Activated B cell treated with CpG ODN at 0.5 μM for 24 hours (primary cell): ENCODE results near the gene SIAH3. TPM values are rescaled to one million over a fixed set of nuclear protein-coding genes. Genes with fewer than 3 reads are reported as not detected.

ENCODE experiments used
- ATAC-seq: fragments of 200-7000 bp; cut with Tn5 transposase; one replicate; pipeline ENCODE4 v1.10.0; 2021; ENCODE audit warnings: low read depth, mild to moderate bottlenecking, moderate library complexity
- CTCF ChIA-PET: fragments of 350-600 bp; sonication (Branson Sonifier 250); formaldehyde crosslinking; loops from one replicate; lab custom pipeline; 2021; ENCODE audit warnings: antibody characterized with exemption; lab: Charles Lee
- POLR2A ChIA-PET: fragments of 350-600 bp; sonication (Branson Sonifier 250); formaldehyde crosslinking; loops from one replicate; lab custom pipeline; 2021; ENCODE audit warnings: antibody characterized with exemption; lab: Charles Lee
- DNase-seq: peaks from one replicate; pipeline ENCODE4 v3.0.0; 2022
- H3K27ac Mint-ChIP-seq: one replicate; pipeline ENCODE4 v1.8.0; 2020; ENCODE audit warnings: mixed read lengths
- H3K27me3 Mint-ChIP-seq: one replicate; pipeline ENCODE4 v1.8.0; 2021; ENCODE audit warnings: mixed read lengths
- H3K36me3 Mint-ChIP-seq: one replicate; pipeline ENCODE4 v1.8.0; 2021; ENCODE audit warnings: low read depth, mixed read lengths
- H3K4me1 Mint-ChIP-seq: one replicate; pipeline ENCODE4 v1.8.0; 2021; ENCODE audit warnings: mixed read lengths
- H3K4me3 Mint-ChIP-seq: one replicate; pipeline ENCODE4 v1.8.0; 2020; ENCODE audit warnings: mild to moderate bottlenecking, mixed read lengths
- H3K9me3 Mint-ChIP-seq: one replicate; pipeline ENCODE4 v1.8.0; 2020; ENCODE audit warnings: mixed read lengths
- CTCF ChIP-seq: fragments of 200-600 bp; IDR thresholded peaks from one replicate; pipeline ENCODE4 v1.8.0; 2022; ENCODE audit warnings: antibody characterized with exemption, mild to moderate bottlenecking
- intact Hi-C: fragments of 100-400 bp; cut with micrococcal nuclease; formaldehyde crosslinking; loops from one replicate; pipeline ENCODE4 v1.15.1; 2024
- total RNA-seq: library from RNA; stranded (reverse); gene quantifications from 2 replicates; pipeline ENCODE4 v1.2.3, GENCODE V29; 2022

SIAH3 gene
- total RNA-seq, 1 donor from 2014 or later = not detected

GRCh38 chr13:45808925-45809324 lies 42.6 kb downstream of the SIAH3 start:
- Mint-ChIP-seq H3K4me1 (no peaks in the 10 kb centered on the region), H3K27ac (no peak overlapping the region), H3K27me3 (no peaks in the 10 kb centered on the region), H3K36me3 (no peaks in the 10 kb centered on the region), H3K9me3 (no peaks in the 10 kb centered on the region), H3K4me3 (no peak overlapping the region)
- ChIA-PET POLR2A (no interaction called here), CTCF (no interaction called here)
- intact Hi-C loops = loop anchor here (5.0 kb wide), 1 partner anchor 318 kb away; no protein-coding TSS in a partner anchor
- no peak for DNase-seq
- no peak for TF ChIP-seq CTCF
- ATAC-seq = no peak

GRCh38 chr13:45807520-45808099 lies 43.9 kb downstream of the SIAH3 start:
- Mint-ChIP-seq H3K4me3 (no peak overlapping the region), H3K27ac (no peak overlapping the region), H3K9me3 (no peaks in the 10 kb centered on the region), H3K27me3 (no peaks in the 10 kb centered on the region), H3K36me3 (no peaks in the 10 kb centered on the region), H3K4me1 (no peaks in the 10 kb centered on the region)
- intact Hi-C loops = loop anchor here (1.0 to 5.0 kb wide), 4 partner anchors 320 to 514 kb away; no protein-coding TSS in a partner anchor
- no peak for TF ChIP-seq CTCF
- CTCF ChIA-PET = interaction anchor here (0.6 to 1.1 kb wide), 3 partner anchors 480 to 528 kb away, joined by 3 to 10 read pairs (median 7); no protein-coding TSS in a partner anchor
- POLR2A ChIA-PET = no interaction called here
- ATAC-seq = no peak
- no peak for DNase-seq

- ATAC-seq (no peak), DNase-seq (no peak)
- H3K27me3 Mint-ChIP-seq = no peaks in the 10 kb centered on the region
- H3K9me3 Mint-ChIP-seq = no peaks in the 10 kb centered on the region
- H3K27ac Mint-ChIP-seq = no peak overlapping the region
- no peaks in the 10 kb centered on the region for H3K36me3 Mint-ChIP-seq
- H3K4me1 Mint-ChIP-seq = no peaks in the 10 kb centered on the region
- H3K4me3 Mint-ChIP-seq = no peak overlapping the region
- no peak for TF ChIP-seq CTCF
- ChIA-PET POLR2A (no interaction called here), CTCF (no interaction called here)
- intact Hi-C loops = no loop called here
These were observed 51.1 kb downstream of the SIAH3 start for GRCh38 chr13:45800485-45800884.

- ATAC-seq (no peak), DNase-seq (no peak)
- intact Hi-C loops = no loop called here
- Mint-ChIP-seq H3K9me3 (no peaks in the 10 kb centered on the region), H3K4me1 (no peaks in the 10 kb centered on the region), H3K27me3 (no peaks in the 10 kb centered on the region), H3K27ac (no peak overlapping the region), H3K36me3 (no peaks in the 10 kb centered on the region), H3K4me3 (no peak overlapping the region)
- TF ChIP-seq CTCF = no peak
- CTCF ChIA-PET = no interaction called here
- POLR2A ChIA-PET = no interaction called here
These were observed 52.1 kb downstream of the SIAH3 start for GRCh38 chr13:45799451-45799850.

- Mint-ChIP-seq H3K4me3 (no peak overlapping the region), H3K36me3 (no peaks in the 10 kb centered on the region), H3K4me1 (no peaks in the 10 kb centered on the region), H3K27ac (no peak overlapping the region), H3K27me3 (no peaks in the 10 kb centered on the region), H3K9me3 (no peaks in the 10 kb centered on the region)
- POLR2A ChIA-PET = no interaction called here
- TF ChIP-seq CTCF = no peak
- no peak for ATAC-seq
- DNase-seq = no peak
- intact Hi-C loops = no loop called here
- CTCF ChIA-PET = no interaction called here
These were observed 52.7 kb downstream of the SIAH3 start for GRCh38 chr13:45798851-45799250.
